GM18870 (cell line): ENCODE data around the gene STAT5A.

ENCODE experiments used
- ATAC-seq: cut with Tn5 transposase; IDR thresholded peaks from one replicate; pipeline ENCODE4 v1.9.1; 2021; ENCODE audit warnings: moderate library complexity; ENCODE audit not compliant: unreplicated experiment

The STAT5A gene

GRCh38 chr17:42266918-42267766 lies 21.2 kb upstream of the STAT5A start:
- no peak for ATAC-seq

GRCh38 chr17:42268236-42268635 lies 20.1 kb upstream of the STAT5A start:
- ATAC-seq: no peak

GRCh38 chr17:42270170-42270535 lies 18.1 kb upstream of the STAT5A start:
- ATAC-seq: no peak

- no peak for ATAC-seq
Observed at GRCh38 chr17:42270596-42270995, 17.7 kb upstream of the STAT5A start.

GRCh38 chr17:42271006-42271778 lies 17.1 kb upstream of the STAT5A start:
- no peak for ATAC-seq

- ATAC-seq: no peak
Observed at GRCh38 chr17:42271779-42272035, 16.6 kb upstream of the STAT5A start.

GRCh38 chr17:42272162-42272907 lies 16.0 kb upstream of the STAT5A start:
- ATAC-seq: no peak

- ATAC-seq: no peak
Observed at GRCh38 chr17:42273474-42274252, 14.6 kb upstream of the STAT5A start.

- ATAC-seq: no peak
Observed at GRCh38 chr17:42274253-42274542, 14.1 kb upstream of the STAT5A start.

- no peak for ATAC-seq
Observed at GRCh38 chr17:42274812-42275526, 13.3 kb upstream of the STAT5A start.

- ATAC-seq: no peak
Observed at GRCh38 chr17:42275527-42276358, 12.6 kb upstream of the STAT5A start.

- no peak for ATAC-seq
Observed at GRCh38 chr17:42276359-42276608, 12.0 kb upstream of the STAT5A start, which contains the start of gene STAT5B. TSS of gene STAT5B (minus strand) at chr17:42276391. CDS start at chr17:42232127, 44,264 bp downstream.

GRCh38 chr17:42276609-42277341 lies 11.5 kb upstream of the STAT5A start:
- no peak for ATAC-seq

GRCh38 chr17:42277342-42277712 lies 11.0 kb upstream of the STAT5A start:
- no peak for ATAC-seq

GRCh38 chr17:42279776-42280630 lies 8.3 kb upstream of the STAT5A start:
- ATAC-seq: no peak

GRCh38 chr17:42281571-42282096 lies 6.7 kb upstream of the STAT5A start:
- ATAC-seq: no peak

- no peak for ATAC-seq
Observed at GRCh38 chr17:42282478-42283080, 5.7 kb upstream of the STAT5A start.
